Liver (tissue), 9 donors: ENCODE measurements around the gene SF3B1. TPM values are rescaled to one million over a fixed set of nuclear protein-coding genes. Genes with fewer than 3 reads are reported as not detected.

Source experiments
- DNase-seq: peaks from one replicate; pipeline ENCODE4 v3.0.0-alpha.2; 2017; ENCODE audit warnings: low spot score
- H3K27ac ChIP-seq, 2 donors: one replicate each; pipeline ENCODE4 v1.7.0; 2013; ENCODE audit warnings: inconsistent platforms in 2 of 2, low read length in 2 of 2, control low read depth in 1 of 2, low read depth in 1 of 2, mild to moderate bottlenecking in 1 of 2
- H3K27me3 ChIP-seq, 4 donors: one replicate each; pipeline versions ENCODE4 v1.6.1 to v1.7.0; 2013; ENCODE audit warnings: low read length in 3 of 4, inconsistent platforms in 1 of 4, mild to moderate bottlenecking in 1 of 4, moderate library complexity in 1 of 4; ENCODE audit not compliant: control insufficient read depth in 4 of 4, insufficient read depth in 4 of 4
- H3K36me3 ChIP-seq, 4 donors: one replicate each; pipeline versions ENCODE4 v1.6.1 to v1.7.0; 2013; ENCODE audit warnings: low read length in 3 of 4, mild to moderate bottlenecking in 3 of 4, low read depth in 1 of 4, moderate library complexity in 1 of 4; ENCODE audit not compliant: control insufficient read depth in 4 of 4, insufficient read depth in 3 of 4
- H3K4me1 ChIP-seq, 4 donors: one replicate each; pipeline versions ENCODE4 v1.6.1 to v1.7.0; 2013; ENCODE audit warnings: low read length in 3 of 4, mild to moderate bottlenecking in 3 of 4, moderate library complexity in 1 of 4; ENCODE audit not compliant: control insufficient read depth in 4 of 4, insufficient read depth in 4 of 4
- H3K4me3 ChIP-seq, 3 donors: one replicate each; pipeline versions ENCODE4 v1.6.1 to v1.7.0; 2013; ENCODE audit warnings: low read length in 3 of 3, control low read depth in 1 of 3, low read depth in 1 of 3, mild to moderate bottlenecking in 1 of 3
- H3K9ac ChIP-seq, 2 donors: one replicate each; pipeline ENCODE4 v1.7.0; 2013; ENCODE audit warnings: low read length in 2 of 2, mild to moderate bottlenecking in 2 of 2, moderate library complexity in 2 of 2, control low read depth in 1 of 2, low read depth in 1 of 2
- H3K9me3 ChIP-seq, 4 donors: one replicate each; pipeline versions ENCODE4 v1.6.1 to v1.7.0; 2013; ENCODE audit warnings: low read length in 3 of 4; ENCODE audit not compliant: control insufficient read depth in 4 of 4
- CTCF ChIP-seq: fragments of 150-350 bp; IDR thresholded peaks from 2 replicates; pipeline ENCODE4 v1.5.1; 2017; ENCODE audit warnings: improper control_type of control experiment, low read depth, low read length; ENCODE audit not compliant: missing input control
- FOXA1 ChIP-seq: IDR thresholded peaks from 2 replicates; pipeline ENCODE4 v1.6.1; 2016; ENCODE audit warnings: antibody characterized with exemption
- GABPA ChIP-seq, 2 donors: IDR thresholded peaks in 1 of 2; conservative IDR thresholded peaks in 1 of 2; 2 replicates each; pipeline ENCODE4 v1.6.1; 2016; ENCODE audit warnings: antibody characterized with exemption in 2 of 2, mild to moderate bottlenecking in 1 of 2, moderate library complexity in 1 of 2
- HNF4G ChIP-seq: IDR thresholded peaks from 2 replicates; pipeline ENCODE4 v1.6.1; 2016; ENCODE audit warnings: antibody characterized with exemption
- JUND ChIP-seq, 2 donors: IDR thresholded peaks; 2 replicates each; pipeline ENCODE4 v1.6.1; 2016; ENCODE audit warnings: antibody characterized with exemption in 2 of 2
- MAX ChIP-seq: IDR thresholded peaks from 2 replicates; pipeline ENCODE4 v1.6.1; 2016; ENCODE audit warnings: antibody characterized with exemption
- NR2F2 ChIP-seq: IDR thresholded peaks from 2 replicates; pipeline ENCODE4 v1.6.1; 2016; ENCODE audit warnings: antibody characterized with exemption
- RAD21 ChIP-seq, 2 donors: IDR thresholded peaks; 2 replicates each; pipeline ENCODE4 v1.6.1; 2016; ENCODE audit warnings: antibody characterized with exemption in 2 of 2, mild to moderate bottlenecking in 2 of 2
- RXRA ChIP-seq, 2 donors: IDR thresholded peaks; 2 replicates each; pipeline ENCODE4 v1.6.1; 2017 to 2018; ENCODE audit warnings: antibody characterized with exemption in 2 of 2, mild to moderate bottlenecking in 1 of 2
- TAF1 ChIP-seq: conservative IDR thresholded peaks from 2 replicates; pipeline ENCODE4 v1.6.1; 2016; ENCODE audit warnings: antibody characterized with exemption, mild to moderate bottlenecking
- YY1 ChIP-seq: IDR thresholded peaks from 2 replicates; pipeline ENCODE4 v1.6.1; 2016; ENCODE audit warnings: antibody characterized with exemption, mild to moderate bottlenecking
- ZBTB33 ChIP-seq: IDR thresholded peaks from 2 replicates; pipeline ENCODE4 v1.6.1; 2016; ENCODE audit warnings: antibody characterized with exemption
- WGBS: extraction: QIAGEN DNeasy Blood & Tissue Kit; methylation state at CpG from one replicate; pipeline ENCODE4 v1.1.7; 2013; 5-methylcytosine and 5-hydroxymethylcytosine counted together
- polyA plus RNA-seq, 2 donors: library from polyadenylated mRNA; stranded (reverse) in 1 of 2; unstranded in 1 of 2; fragments of 200-250 nt in 1 of 2; fragments of >200 nt in 1 of 2; fragmentation: Nextera tagmentation in 1 of 2; extraction: Ambion mirVana in 1 of 2; gene quantifications; one replicate each; pipeline versions ENCODE4 v1.2.1 to v1.2.3, GENCODE V29; 2013 to 2015
- total RNA-seq, 2 donors: library from RNA; depleted of rRNA; stranded (reverse); fragments of >200 nt; gene quantifications; one replicate each; pipeline ENCODE4 v1.2.3, GENCODE V29; 2014
- TF ChIP-seq, protein P1 (sequence below): IDR thresholded peaks from 2 replicates; pipeline ENCODE4 v1.6.1; 2016; ENCODE audit warnings: antibody characterized with exemption
- donor health status: healthy.
- donor health status: healthy.
- donor health status: healthy.
- donor health status: healthy.
- donor health status: healthy.

The SF3B1 gene
- total and polyA plus RNA-seq, 4 donors: 44.1 to 180 (median 139) TPM

DNA sequence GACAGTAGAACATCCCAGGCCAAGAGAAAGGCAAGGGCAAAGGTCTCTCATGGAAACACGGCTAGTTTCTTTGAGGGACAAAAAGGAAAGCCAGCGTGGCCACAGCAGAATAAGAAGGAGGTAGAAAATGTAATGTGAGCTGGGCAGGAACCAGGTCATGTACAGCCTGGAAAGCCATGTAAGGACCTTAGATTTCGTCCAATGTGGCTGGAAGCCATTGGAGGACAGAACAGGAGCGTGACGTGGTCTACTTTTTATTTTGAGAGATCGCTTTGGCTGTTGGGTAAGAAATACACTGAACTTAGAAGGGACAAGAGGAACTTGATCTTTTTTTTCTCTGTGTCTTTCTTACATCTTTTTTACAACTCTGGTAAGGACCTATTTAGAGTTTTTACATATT is 66.4 kb downstream of the SF3B1 start:
- DNase-seq: no peak
- no peak overlapping the region for H3K4me3 ChIP-seq
- H3K27ac ChIP-seq: no peak overlapping the region
- H3K9me3 ChIP-seq: no peaks in the 10 kb centered on the region
- WGBS: 85% methylated on average over 6 of the region's 6 CpGs
- H3K27me3 ChIP-seq: no peaks in the 10 kb centered on the region
- no peaks in the 10 kb centered on the region for H3K36me3 ChIP-seq
- no peaks in the 10 kb centered on the region for H3K4me1 ChIP-seq
- no peak overlapping the region for H3K9ac ChIP-seq
- TF ChIP-seq RAD21 (IDR thresholded peaks at IDR 0.05): no peak
- TF ChIP-seq GABPA (IDR thresholded peaks at IDR 0.05 in 1 of 2, conservative IDR thresholded peaks at IDR 0.05 in 1 of 2): no peak
- TF ChIP-seq CTCF: no peak
- TF ChIP-seq JUND (IDR thresholded peaks at IDR 0.05): no peak
- TF ChIP-seq, protein P1, sequence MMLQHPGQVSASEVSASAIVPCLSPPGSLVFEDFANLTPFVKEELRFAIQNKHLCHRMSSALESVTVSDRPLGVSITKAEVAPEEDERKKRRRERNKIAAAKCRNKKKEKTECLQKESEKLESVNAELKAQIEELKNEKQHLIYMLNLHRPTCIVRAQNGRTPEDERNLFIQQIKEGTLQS: no peak
- no peak for TF ChIP-seq RXRA (IDR thresholded peaks at IDR 0.05)
- TF ChIP-seq NR2F2: no peak
- TF ChIP-seq MAX: no peak
- no peak for TF ChIP-seq TAF1
- no peak for TF ChIP-seq YY1

DNA sequence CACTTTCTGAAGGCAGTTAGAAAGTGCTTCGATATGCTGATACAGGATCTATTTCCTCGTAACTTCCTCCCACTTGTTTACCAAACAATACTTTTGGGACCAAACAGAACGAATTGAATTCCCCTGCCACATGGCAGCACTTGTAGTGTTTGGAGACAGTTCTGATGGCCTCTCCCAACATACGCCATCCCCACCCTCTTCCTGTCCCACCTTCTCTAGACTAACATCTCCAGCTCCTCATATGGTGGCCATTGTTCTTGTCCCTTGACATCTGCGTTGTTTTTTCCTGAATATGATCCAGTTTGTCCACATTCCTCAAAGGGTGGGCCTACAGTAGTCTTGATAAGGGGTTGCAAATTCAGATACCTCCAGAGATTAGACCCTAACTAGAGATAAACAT is 70.8 kb downstream of the SF3B1 start:
- H3K9ac ChIP-seq: no peak overlapping the region
- 71% methylated on average over 5 of the region's 5 CpGs for WGBS
- no peak overlapping the region for H3K27ac ChIP-seq
- H3K4me3 ChIP-seq: no peak overlapping the region
- TF ChIP-seq JUND (IDR thresholded peaks at IDR 0.05): no peak
- TF ChIP-seq YY1: no peak
- TF ChIP-seq, protein P1: no peak
- TF ChIP-seq FOXA1: no peak
- DNase-seq: no peak
- H3K36me3 ChIP-seq: no peaks in the 10 kb centered on the region
- no peaks in the 10 kb centered on the region for H3K9me3 ChIP-seq
- H3K27me3 ChIP-seq: no peaks in the 10 kb centered on the region
- H3K4me1 ChIP-seq: no peaks in the 10 kb centered on the region

DNA sequence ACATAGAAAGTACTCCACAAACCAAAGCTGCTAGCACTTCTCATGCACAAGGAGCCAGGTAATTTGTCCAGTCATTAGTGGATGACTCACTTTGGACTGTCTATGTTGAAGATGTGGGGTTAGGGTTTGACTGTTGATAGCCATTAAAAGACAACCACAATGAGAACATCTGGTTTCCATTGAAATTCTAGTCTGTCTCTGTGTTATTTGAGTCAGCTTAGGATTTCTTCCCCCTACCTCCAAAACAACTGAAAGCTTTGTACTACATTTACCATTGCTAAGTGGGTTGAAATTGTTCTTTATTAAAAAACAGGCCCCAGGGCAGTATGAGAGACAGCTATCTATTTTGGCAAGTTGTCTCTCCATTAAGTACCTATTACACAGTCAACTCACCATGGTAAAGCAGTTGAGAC is 74.1 kb downstream of the SF3B1 start:
- H3K27ac ChIP-seq: no peak overlapping the region
- no peaks in the 10 kb centered on the region for H3K36me3 ChIP-seq
- H3K4me3 ChIP-seq: no peak overlapping the region
- no peaks in the 10 kb centered on the region for H3K27me3 ChIP-seq
- H3K4me1 ChIP-seq: no peaks in the 10 kb centered on the region
- no peaks in the 10 kb centered on the region for H3K9me3 ChIP-seq
- TF ChIP-seq FOXA1: no peak
- no peak for TF ChIP-seq HNF4G
- no peak for TF ChIP-seq ZBTB33
- no peak overlapping the region for H3K9ac ChIP-seq
- no peak for DNase-seq
